Osteoblast (primary cell): Measurements from ENCODE around the gene SYNGR4. TPM values are rescaled to one million over a fixed set of nuclear protein-coding genes. Genes with fewer than 3 reads are reported as not detected.

Experiments used
- DNase-seq: peaks from one replicate; pipeline ENCODE4 v3.0.0; 2011; ENCODE audit warnings: low spot score, mixed read lengths; ENCODE audit not compliant: insufficient read length; ENCODE audit errors: missing footprints
- H2AFZ ChIP-seq: 2 replicates; pipeline ENCODE4 v1.6.0; 2011; ENCODE audit warnings: mild to moderate bottlenecking, low read length
- H3K27ac ChIP-seq: 2 replicates; pipeline ENCODE4 v1.5.1; 2011; ENCODE audit warnings: mild to moderate bottlenecking, low read depth, low read length, moderate library complexity
- H3K27me3 ChIP-seq: 2 replicates; pipeline ENCODE4 v1.6.0; 2012; ENCODE audit warnings: mild to moderate bottlenecking, control low read depth, inconsistent platforms, low read length, moderate library complexity; ENCODE audit not compliant: insufficient read depth
- H3K36me3 ChIP-seq: 2 replicates; pipeline ENCODE4 v1.5.1; 2011; ENCODE audit warnings: mild to moderate bottlenecking, low read length, control low read depth, moderate library complexity; ENCODE audit not compliant: insufficient read depth
- H3K4me1 ChIP-seq: 2 replicates; pipeline ENCODE4 v1.5.1; 2011; ENCODE audit warnings: mild to moderate bottlenecking, low read length, control low read depth, moderate library complexity; ENCODE audit not compliant: insufficient read depth
- H3K4me2 ChIP-seq: 2 replicates; pipeline ENCODE4 v1.6.0; 2011; ENCODE audit warnings: mild to moderate bottlenecking, low read length; ENCODE audit not compliant: insufficient read depth
- H3K4me3 ChIP-seq: fragments of 200-600 bp; sonication (generic); 3 replicates; pipeline ENCODE4 v1.5.1; 2012; ENCODE audit warnings: mild to moderate bottlenecking, low read length, inconsistent platforms; ENCODE audit not compliant: insufficient read depth
- H3K79me2 ChIP-seq: 2 replicates; pipeline ENCODE4 v1.6.0; 2012; ENCODE audit warnings: mild to moderate bottlenecking, low read length, control low read depth, inconsistent platforms; ENCODE audit not compliant: insufficient read depth
- H3K9me3 ChIP-seq: 2 replicates; pipeline ENCODE4 v1.5.1; 2011; ENCODE audit warnings: low read depth, low read length, control low read depth
- H4K20me1 ChIP-seq: 2 replicates; pipeline ENCODE4 v1.6.0; 2012; ENCODE audit warnings: mild to moderate bottlenecking, low read length, control low read depth; ENCODE audit not compliant: insufficient read depth
- total RNA-seq: library from RNA; depleted of rRNA; stranded (reverse); fragments of >200 nt; gene quantifications from 2 replicates; pipeline ENCODE4 v1.2.3, GENCODE V29; 2012
- TF ChIP-seq, protein P1 (sequence below): IDR thresholded peaks from 2 replicates; pipeline ENCODE4 v1.5.1; 2011; ENCODE audit warnings: mild to moderate bottlenecking, low read depth, low read length, moderate library complexity; ENCODE audit errors: extremely low read depth

SYNGR4 gene
- total RNA-seq, 1 donor, result not detected

DNA sequence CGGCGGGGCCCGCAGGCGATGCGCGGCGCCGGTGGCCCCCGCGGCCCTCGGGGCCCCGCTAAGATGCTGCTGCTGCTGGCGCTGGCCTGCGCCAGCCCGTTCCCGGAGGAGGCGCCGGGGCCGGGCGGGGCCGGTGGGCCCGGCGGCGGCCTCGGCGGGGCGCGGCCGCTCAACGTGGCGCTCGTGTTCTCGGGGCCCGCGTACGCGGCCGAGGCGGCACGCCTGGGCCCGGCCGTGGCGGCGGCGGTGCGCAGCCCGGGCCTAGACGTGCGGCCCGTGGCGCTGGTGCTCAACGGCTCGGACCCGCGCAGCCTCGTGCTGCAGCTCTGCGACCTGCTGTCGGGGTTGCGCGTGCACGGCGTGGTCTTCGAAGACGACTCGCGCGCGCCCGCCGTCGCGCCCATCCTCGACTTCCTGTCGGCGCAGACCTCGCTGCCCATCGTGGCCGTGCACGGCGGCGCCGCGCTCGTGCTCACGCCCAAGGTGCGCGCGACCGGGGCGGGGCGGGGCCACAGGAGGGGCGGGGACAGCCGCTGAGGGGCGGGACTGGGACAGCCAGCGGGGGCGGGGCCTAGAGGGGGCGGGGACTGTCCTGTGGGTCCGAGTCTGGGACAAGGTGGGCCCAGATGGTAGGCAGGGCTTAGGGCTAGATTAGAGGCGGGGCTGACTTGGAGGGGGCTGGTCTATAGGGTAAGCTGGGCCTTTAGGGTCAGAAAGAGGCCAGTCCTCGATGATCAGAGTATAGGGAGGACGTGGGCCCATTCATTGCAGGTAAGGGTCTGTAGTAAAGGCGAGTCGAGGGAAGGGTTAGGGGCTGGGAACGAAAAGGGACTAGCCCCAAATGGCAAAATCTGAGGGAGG, 34.4 kb downstream of the SYNGR4 start:
- H3K4me2 ChIP-seq, result peak overlapping the region; percentile 89
- TF ChIP-seq, protein P1, sequence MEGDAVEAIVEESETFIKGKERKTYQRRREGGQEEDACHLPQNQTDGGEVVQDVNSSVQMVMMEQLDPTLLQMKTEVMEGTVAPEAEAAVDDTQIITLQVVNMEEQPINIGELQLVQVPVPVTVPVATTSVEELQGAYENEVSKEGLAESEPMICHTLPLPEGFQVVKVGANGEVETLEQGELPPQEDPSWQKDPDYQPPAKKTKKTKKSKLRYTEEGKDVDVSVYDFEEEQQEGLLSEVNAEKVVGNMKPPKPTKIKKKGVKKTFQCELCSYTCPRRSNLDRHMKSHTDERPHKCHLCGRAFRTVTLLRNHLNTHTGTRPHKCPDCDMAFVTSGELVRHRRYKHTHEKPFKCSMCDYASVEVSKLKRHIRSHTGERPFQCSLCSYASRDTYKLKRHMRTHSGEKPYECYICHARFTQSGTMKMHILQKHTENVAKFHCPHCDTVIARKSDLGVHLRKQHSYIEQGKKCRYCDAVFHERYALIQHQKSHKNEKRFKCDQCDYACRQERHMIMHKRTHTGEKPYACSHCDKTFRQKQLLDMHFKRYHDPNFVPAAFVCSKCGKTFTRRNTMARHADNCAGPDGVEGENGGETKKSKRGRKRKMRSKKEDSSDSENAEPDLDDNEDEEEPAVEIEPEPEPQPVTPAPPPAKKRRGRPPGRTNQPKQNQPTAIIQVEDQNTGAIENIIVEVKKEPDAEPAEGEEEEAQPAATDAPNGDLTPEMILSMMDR, result no peak
- H3K27me3 ChIP-seq, result peaks cover 41% of the 10 kb centered on the region
- H4K20me1 ChIP-seq, result no peaks in the 10 kb centered on the region
- peaks cover 5% of the 10 kb centered on the region for H3K4me1 ChIP-seq
- H2AFZ ChIP-seq, result peak overlapping the region; percentile 59
- H3K27ac ChIP-seq, result no peak overlapping the region
- H3K9me3 ChIP-seq, result no peaks in the 10 kb centered on the region
- peak overlapping the region; percentile 68 for H3K4me3 ChIP-seq
- no peaks in the 10 kb centered on the region for H3K36me3 ChIP-seq
- H3K79me2 ChIP-seq, result no peaks in the 10 kb centered on the region
- DNase-seq, result peak; percentile 98

DNA sequence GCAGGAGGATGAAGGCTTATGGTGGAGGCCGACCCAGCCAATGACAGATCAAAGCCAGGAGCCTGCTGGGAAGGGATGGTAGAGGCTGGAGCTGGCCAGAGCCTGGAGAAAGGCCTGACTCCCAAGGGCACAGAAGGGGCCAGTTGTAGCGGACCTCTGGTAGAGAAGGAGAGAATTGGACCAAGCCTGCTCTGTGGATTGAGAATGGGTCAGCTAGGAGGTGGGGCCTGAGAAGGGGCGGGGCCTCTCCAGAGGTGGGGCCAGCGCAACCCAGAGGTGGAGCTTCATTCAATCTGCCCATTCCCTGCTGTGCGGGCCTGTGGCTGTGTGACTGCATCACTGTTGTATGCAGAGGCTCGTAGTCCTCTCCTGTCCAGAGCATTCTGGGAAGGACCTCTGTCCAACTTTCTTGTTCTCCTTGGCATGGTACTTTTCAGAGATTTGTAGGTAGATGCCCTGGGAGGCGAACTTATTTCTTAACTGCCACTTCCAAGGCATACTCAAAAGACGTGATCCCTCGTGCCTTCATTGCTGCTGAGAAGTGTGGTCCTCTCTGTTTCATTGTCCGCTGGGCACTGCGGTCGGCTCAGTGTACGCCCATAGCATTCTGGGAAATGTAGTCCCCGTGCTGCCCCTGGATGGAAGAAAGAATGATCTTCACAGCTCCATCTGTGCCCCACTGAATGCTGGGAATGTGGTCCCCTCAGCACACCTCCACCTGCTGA, 36.0 kb downstream of the SYNGR4 start:
- Histone ChIP-seq H3K9me3 (no peaks in the 10 kb centered on the region), H3K4me2 (peak overlapping the region; percentile 87), H3K4me1 (peaks cover 5% of the 10 kb centered on the region), H2AFZ (peak overlapping the region; percentile 90), H3K27me3 (peaks cover 26% of the 10 kb centered on the region), H3K79me2 (no peaks in the 10 kb centered on the region), H3K4me3 (peak overlapping the region; percentile 66), H3K27ac (peak overlapping the region; percentile 55), H4K20me1 (no peaks in the 10 kb centered on the region), H3K36me3 (no peaks in the 10 kb centered on the region)
- DNase-seq, result peak; percentile 99
- TF ChIP-seq, protein P1, result no peak

DNA sequence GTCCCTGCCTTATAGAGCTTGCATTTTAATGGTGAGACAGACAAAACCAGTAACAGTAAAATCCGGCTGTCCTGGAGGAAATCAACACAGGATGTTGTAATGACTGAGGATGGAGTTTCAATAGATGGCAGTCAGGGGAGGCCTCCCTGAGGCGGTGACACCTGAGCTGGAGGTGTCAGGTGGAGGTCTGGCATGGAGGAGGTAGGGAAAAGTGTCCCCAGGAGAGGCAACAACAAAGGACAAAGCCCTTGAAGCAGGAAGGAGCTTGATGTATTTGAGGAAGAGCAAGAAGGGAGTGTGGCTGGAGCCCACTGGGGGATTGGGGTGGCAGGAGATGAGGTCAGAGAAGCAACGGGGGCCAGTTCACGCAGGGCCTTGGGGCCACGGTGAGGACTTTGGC, 37.1 kb downstream of the SYNGR4 start:
- H3K27me3 ChIP-seq, result peaks cover 15% of the 10 kb centered on the region
- DNase-seq, result peak; percentile 47
- H3K4me1 ChIP-seq, result peaks cover 5% of the 10 kb centered on the region
- H3K36me3 ChIP-seq, result no peaks in the 10 kb centered on the region
- no peak overlapping the region for H3K4me3 ChIP-seq
- TF ChIP-seq, protein P1, result no peak
- H3K79me2 ChIP-seq, result no peaks in the 10 kb centered on the region
- H4K20me1 ChIP-seq, result no peaks in the 10 kb centered on the region
- no peak overlapping the region for H2AFZ ChIP-seq
- no peak overlapping the region for H3K4me2 ChIP-seq
- H3K9me3 ChIP-seq, result no peaks in the 10 kb centered on the region
- H3K27ac ChIP-seq, result no peak overlapping the region

DNA sequence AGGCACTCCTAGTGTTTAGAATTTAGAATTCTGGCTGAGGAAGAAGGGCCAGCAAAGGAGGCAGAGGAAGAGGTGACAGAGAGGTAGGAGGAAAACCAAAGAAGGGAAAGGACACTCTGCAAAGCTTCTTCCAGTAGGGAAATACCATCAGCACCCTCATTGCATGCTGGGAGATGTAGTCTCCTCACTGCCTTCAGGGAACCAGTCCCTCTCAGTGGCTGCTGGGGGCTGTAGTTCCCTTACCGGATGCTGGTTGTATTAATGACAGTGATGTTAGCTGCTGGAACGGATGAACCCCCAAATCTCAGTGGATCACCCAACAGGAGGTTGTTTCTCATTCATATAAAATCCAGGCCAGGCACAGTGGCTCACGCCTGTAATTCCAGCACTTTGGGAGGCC, 39.4 kb downstream of the SYNGR4 start:
- Histone ChIP-seq H3K4me2 (no peak overlapping the region), H3K9me3 (no peaks in the 10 kb centered on the region), H4K20me1 (no peaks in the 10 kb centered on the region), H3K27ac (no peak overlapping the region), H3K4me3 (no peak overlapping the region), H3K36me3 (no peaks in the 10 kb centered on the region), H3K79me2 (no peaks in the 10 kb centered on the region), H3K27me3 (no peaks in the 10 kb centered on the region), H2AFZ (peak overlapping the region; percentile 3), H3K4me1 (no peaks in the 10 kb centered on the region)
- TF ChIP-seq, protein P1, result no peak
- DNase-seq, result peak; percentile 96
